Esophagus (tissue), 2 donors: ENCODE data around the gene TNRC6A. TPM values are rescaled to one million over a fixed set of nuclear protein-coding genes. Genes with fewer than 3 reads are reported as not detected.

ENCODE experiments used
- H3K27ac ChIP-seq, 2 donors: one replicate each; pipeline ENCODE4 v1.5.1; 2013; ENCODE audit warnings: low read depth in 2 of 2, mild to moderate bottlenecking in 2 of 2, inconsistent platforms in 1 of 2, low read length in 1 of 2, moderate library complexity in 1 of 2
- H3K27me3 ChIP-seq, 2 donors: one replicate each; pipeline ENCODE4 v1.6.1; 2013; ENCODE audit warnings: low read length in 2 of 2, control low read depth in 1 of 2, mild to moderate bottlenecking in 1 of 2; ENCODE audit not compliant: insufficient read depth in 2 of 2, control insufficient read depth in 1 of 2
- H3K36me3 ChIP-seq, 2 donors: one replicate each; pipeline ENCODE4 v1.6.1; 2013; ENCODE audit warnings: low read length in 1 of 2; ENCODE audit not compliant: control insufficient read depth in 2 of 2, insufficient read depth in 2 of 2
- H3K4me1 ChIP-seq, 2 donors: one replicate each; pipeline ENCODE4 v1.6.1; 2013; ENCODE audit warnings: low read length in 1 of 2; ENCODE audit not compliant: control insufficient read depth in 2 of 2, insufficient read depth in 2 of 2
- H3K4me3 ChIP-seq, 2 donors: one replicate each; pipeline ENCODE4 v1.5.1; 2013; ENCODE audit warnings: low read length in 2 of 2, mild to moderate bottlenecking in 2 of 2, low read depth in 1 of 2, moderate library complexity in 1 of 2
- H3K9me3 ChIP-seq, 2 donors: one replicate each; pipeline ENCODE4 v1.6.1; 2013; ENCODE audit warnings: mild to moderate bottlenecking in 2 of 2, low read depth in 1 of 2, low read length in 1 of 2, moderate library complexity in 1 of 2; ENCODE audit not compliant: control insufficient read depth in 2 of 2, insufficient read depth in 1 of 2
- WGBS, 2 donors: extraction: QIAGEN DNeasy Blood & Tissue Kit; methylation state at CpG; one replicate each; pipeline ENCODE4 v1.1.7; 2013; 5-methylcytosine and 5-hydroxymethylcytosine counted together
- polyA plus RNA-seq, 2 donors: library from polyadenylated mRNA; stranded (reverse); fragments of 200-250 nt; gene quantifications; one replicate each; pipeline ENCODE4 v1.2.3, GENCODE V29; 2013
- donor health status: healthy with polysubstance abuse.
- donor health status: Bipolar disorder and iron deficiency.

TNRC6A gene
- 10 to 100 TPM; 10.0 to 14.7 TPM for polyA plus RNA-seq

GRCh38 chr16:24729243-24729950 is at the start of gene TNRC6A:
Gene TNRC6A (plus strand): TSS chr16:24729651. CDS start chr16:24729842, 191 bp downstream.
- peak within 1 kb of the TSS; percentile 78 to 94 for H3K4me3 ChIP-seq
- peak within 1 kb of the TSS; percentile 97 to 99 for H3K27ac ChIP-seq
- no peaks in the 10 kb centered on the region for H3K27me3 ChIP-seq
- peaks cover 0 to 2% of the 10 kb centered on the region in 2 donors for H3K36me3 ChIP-seq
- H3K9me3 ChIP-seq = no peaks in the 10 kb centered on the region
- 0 to 1% methylated on average over 48 to 78 of the region's 78 CpGs for WGBS, 2 donors
- H3K4me1 ChIP-seq = no peaks in the 10 kb centered on the region

- Histone ChIP-seq H3K36me3 (no peaks in the 10 kb centered on the region), H3K4me1 (no peaks in the 10 kb centered on the region), H3K27ac (no peak overlapping the region), H3K4me3 (no peak overlapping the region), H3K27me3 (no peaks in the 10 kb centered on the region), H3K9me3 (no peaks in the 10 kb centered on the region)
- 43% methylated on average over 6 of the region's 6 CpGs for whole genome bisulfite sequencing, 2 donors
Observed at GRCh38 chr16:24681793-24682192, 47.7 kb upstream of the TNRC6A start.

- no peak overlapping the region for H3K27ac ChIP-seq
- H3K4me1 ChIP-seq = no peaks in the 10 kb centered on the region
- no peaks in the 10 kb centered on the region for H3K36me3 ChIP-seq
- no peak overlapping the region for H3K4me3 ChIP-seq
- WGBS, 2 donors = 87% methylated on average over 4 of the region's 4 CpGs
- H3K27me3 ChIP-seq = no peaks in the 10 kb centered on the region
- H3K9me3 ChIP-seq = no peaks in the 10 kb centered on the region
Observed at GRCh38 chr16:24683250-24683649, 46.2 kb upstream of the TNRC6A start.

- 87 to 88% methylated on average over 5 of the region's 5 CpGs for WGBS, 2 donors
- H3K36me3 ChIP-seq = no peaks in the 10 kb centered on the region
Observed at GRCh38 chr16:24683847-24684493, 45.5 kb upstream of the TNRC6A start.

GRCh38 chr16:24685539-24686432 is 43.7 kb upstream of the TNRC6A start:
- 33 to 35% methylated on average over 15 of the region's 15 CpGs for WGBS, 2 donors
- Histone ChIP-seq H3K27ac (no peak overlapping the region), H3K36me3 (no peaks in the 10 kb centered on the region), H3K9me3 (no peaks in the 10 kb centered on the region), H3K4me3 (no peak overlapping the region), H3K4me1 (no peaks in the 10 kb centered on the region), H3K27me3 (no peaks in the 10 kb centered on the region)

More at GRCh38 chr16:24683847-24684493, 45.5 kb upstream of the TNRC6A start:
- Histone ChIP-seq H3K27me3 (no peaks in the 10 kb centered on the region), H3K4me3 (no peak overlapping the region), H3K9me3 (no peaks in the 10 kb centered on the region), H3K27ac (no peak overlapping the region), H3K4me1 (no peaks in the 10 kb centered on the region)

- Histone ChIP-seq H3K4me3 (no peak overlapping the region), H3K27me3 (no peaks in the 10 kb centered on the region), H3K27ac (no peak overlapping the region), H3K9me3 (no peaks in the 10 kb centered on the region), H3K36me3 (no peaks in the 10 kb centered on the region), H3K4me1 (no peaks in the 10 kb centered on the region)
- WGBS, 2 donors = 58 to 62% methylated on average over 9 of the region's 9 CpGs
Observed at GRCh38 chr16:24686678-24687077, 42.8 kb upstream of the TNRC6A start.

- 85 to 88% methylated on average over 2 of the region's 2 CpGs for WGBS, 2 donors
- H3K4me1 ChIP-seq = no peaks in the 10 kb centered on the region
- H3K9me3 ChIP-seq = no peaks in the 10 kb centered on the region
- no peak overlapping the region for H3K27ac ChIP-seq
- no peaks in the 10 kb centered on the region for H3K36me3 ChIP-seq
- no peaks in the 10 kb centered on the region for H3K27me3 ChIP-seq
- no peak overlapping the region for H3K4me3 ChIP-seq
Observed at GRCh38 chr16:24688359-24688758, 41.1 kb upstream of the TNRC6A start.

- Histone ChIP-seq H3K27me3 (no peaks in the 10 kb centered on the region), H3K36me3 (no peaks in the 10 kb centered on the region), H3K4me1 (no peaks in the 10 kb centered on the region), H3K4me3 (no peak overlapping the region), H3K27ac (no peak overlapping the region), H3K9me3 (no peaks in the 10 kb centered on the region)
- WGBS, 2 donors = 56 to 65% methylated on average over 7 of the region's 7 CpGs
Observed at GRCh38 chr16:24689128-24689527, 40.3 kb upstream of the TNRC6A start.

- no peaks in the 10 kb centered on the region for H3K27me3 ChIP-seq
- WGBS, 2 donors = 66 to 72% methylated on average over 7 of the region's 7 CpGs
Observed at GRCh38 chr16:24692854-24693253, 36.6 kb upstream of the TNRC6A start.

More at GRCh38 chr16:24692854-24693253, 36.6 kb upstream of the TNRC6A start:
- H3K9me3 ChIP-seq = no peaks in the 10 kb centered on the region
- no peaks in the 10 kb centered on the region for H3K4me1 ChIP-seq
- no peaks in the 10 kb centered on the region for H3K36me3 ChIP-seq
- H3K4me3 ChIP-seq = no peak overlapping the region
- H3K27ac ChIP-seq = no peak overlapping the region
